ENCODE results near the gene GAS7. TPM values are rescaled to one million over a fixed set of nuclear protein-coding genes. Genes with fewer than 3 reads are reported as not detected.

Gene GAS7
- total and polyA plus RNA-seq, 9 donors = 7.1 to 48.0 (median 24.2) TPM

- Histone ChIP-seq H3K4me1 (ENCODE audit: insufficient read depth) (peaks cover 1% of the 10 kb centered on the region), H3K36me3 (no peaks in the 10 kb centered on the region), H3K9me3 (no peaks in the 10 kb centered on the region), H3K4me3 (no peak overlapping the region), H3K27ac (no peak overlapping the region), H3K27me3 (no peaks in the 10 kb centered on the region)
- 57 to 72% (median 71%) methylated on average over 8 of the region's 8 CpGs for WGBS, 3 donors
- intact Hi-C loops (cut with DNase I) = no loop called here
- TF ChIP-seq CTCF (IDR thresholded peaks at IDR 0.05) = no peak
- no peak for DNase-seq
Measured at GRCh38 chr17:10094797-10095196, 103.6 kb downstream of the GAS7 start.

- no peak overlapping the region for H3K27ac ChIP-seq
- H3K36me3 ChIP-seq = no peaks in the 10 kb centered on the region
- WGBS, 3 donors = 91 to 98% (median 92%) methylated on average over 2 of the region's 2 CpGs
- intact Hi-C loops (cut with DNase I) = no loop called here
- TF ChIP-seq EP300 (IDR thresholded peaks at IDR 0.05) (no peak), POLR2A (IDR thresholded peaks at IDR 0.05) (no peak), CTCF (IDR thresholded peaks at IDR 0.05) (no peak)
- H3K27me3 ChIP-seq = no peaks in the 10 kb centered on the region
- H3K4me3 ChIP-seq = no peak overlapping the region
- H3K4me1 ChIP-seq (ENCODE audit: insufficient read depth) = no peaks in the 10 kb centered on the region
- H3K9me3 ChIP-seq = no peaks in the 10 kb centered on the region
- no peak for DNase-seq
Measured at GRCh38 chr17:10092595-10092994, 105.8 kb downstream of the GAS7 start.

- intact Hi-C loops (cut with DNase I) = no loop called here
- TF ChIP-seq POLR2A (IDR thresholded peaks at IDR 0.05) (no peak), EP300 (IDR thresholded peaks at IDR 0.05) (no peak), CTCF (IDR thresholded peaks at IDR 0.05) (no peak)
- peaks cover 2% of the 10 kb centered on the region for H3K4me1 ChIP-seq (ENCODE audit: insufficient read depth)
- DNase-seq = no peak
- 81 to 87% (median 86%) methylated on average over 5 of the region's 5 CpGs for WGBS, 3 donors
- H3K27me3 ChIP-seq = no peaks in the 10 kb centered on the region
- no peak overlapping the region for H3K27ac ChIP-seq
- H3K4me3 ChIP-seq = no peak overlapping the region
- H3K36me3 ChIP-seq = no peaks in the 10 kb centered on the region
- H3K9me3 ChIP-seq = no peaks in the 10 kb centered on the region
Measured at GRCh38 chr17:10091046-10091445, 107.4 kb downstream of the GAS7 start.

- Histone ChIP-seq H3K4me3 (no peak overlapping the region), H3K36me3 (no peaks in the 10 kb centered on the region), H3K27me3 (no peaks in the 10 kb centered on the region), H3K9me3 (no peaks in the 10 kb centered on the region), H3K27ac (peak overlapping the region in 1 of 2 donors; percentile 12), H3K4me1 (ENCODE audit: insufficient read depth) (peaks cover 2% of the 10 kb centered on the region)
- peak; percentile 68 to 87 (median 80) for DNase-seq
- intact Hi-C loops (cut with DNase I) = no loop called here
- WGBS, 3 donors = 6 to 11% (median 9%) methylated on average over 4 of the region's 4 CpGs
- TF ChIP-seq EP300 (IDR thresholded peaks at IDR 0.05) (no peak), POLR2A (IDR thresholded peaks at IDR 0.05) (no peak), CTCF (IDR thresholded peaks at IDR 0.05) (no peak)
Measured at GRCh38 chr17:10089196-10089804, 109.1 kb downstream of the GAS7 start.
